Measurements from ENCODE around the gene TRH. TPM values are rescaled to one million over a fixed set of nuclear protein-coding genes. Genes with fewer than 3 reads are reported as not detected.

The TRH gene
- total RNA-seq, 1 experiment from 2014 or later: 0.22 TPM

Other genes starting within 250 kb of the TRH start
- gene TMCC1, start 81.0 kb upstream of the TRH start, total RNA-seq (2021): 20.6 to 29.3 TPM (median 23.6 TPM) in 3 replicates
- 0.82 to 2.1 TPM (median 0.89 TPM) in 3 replicates for gene ALG1L2, start 107.1 kb downstream of the TRH start, total RNA-seq (2021)